ENCODE measurements around the gene SEMA5A. TPM values are rescaled to one million over a fixed set of nuclear protein-coding genes. Genes with fewer than 3 reads are reported as not detected.

SEMA5A gene, protein sequence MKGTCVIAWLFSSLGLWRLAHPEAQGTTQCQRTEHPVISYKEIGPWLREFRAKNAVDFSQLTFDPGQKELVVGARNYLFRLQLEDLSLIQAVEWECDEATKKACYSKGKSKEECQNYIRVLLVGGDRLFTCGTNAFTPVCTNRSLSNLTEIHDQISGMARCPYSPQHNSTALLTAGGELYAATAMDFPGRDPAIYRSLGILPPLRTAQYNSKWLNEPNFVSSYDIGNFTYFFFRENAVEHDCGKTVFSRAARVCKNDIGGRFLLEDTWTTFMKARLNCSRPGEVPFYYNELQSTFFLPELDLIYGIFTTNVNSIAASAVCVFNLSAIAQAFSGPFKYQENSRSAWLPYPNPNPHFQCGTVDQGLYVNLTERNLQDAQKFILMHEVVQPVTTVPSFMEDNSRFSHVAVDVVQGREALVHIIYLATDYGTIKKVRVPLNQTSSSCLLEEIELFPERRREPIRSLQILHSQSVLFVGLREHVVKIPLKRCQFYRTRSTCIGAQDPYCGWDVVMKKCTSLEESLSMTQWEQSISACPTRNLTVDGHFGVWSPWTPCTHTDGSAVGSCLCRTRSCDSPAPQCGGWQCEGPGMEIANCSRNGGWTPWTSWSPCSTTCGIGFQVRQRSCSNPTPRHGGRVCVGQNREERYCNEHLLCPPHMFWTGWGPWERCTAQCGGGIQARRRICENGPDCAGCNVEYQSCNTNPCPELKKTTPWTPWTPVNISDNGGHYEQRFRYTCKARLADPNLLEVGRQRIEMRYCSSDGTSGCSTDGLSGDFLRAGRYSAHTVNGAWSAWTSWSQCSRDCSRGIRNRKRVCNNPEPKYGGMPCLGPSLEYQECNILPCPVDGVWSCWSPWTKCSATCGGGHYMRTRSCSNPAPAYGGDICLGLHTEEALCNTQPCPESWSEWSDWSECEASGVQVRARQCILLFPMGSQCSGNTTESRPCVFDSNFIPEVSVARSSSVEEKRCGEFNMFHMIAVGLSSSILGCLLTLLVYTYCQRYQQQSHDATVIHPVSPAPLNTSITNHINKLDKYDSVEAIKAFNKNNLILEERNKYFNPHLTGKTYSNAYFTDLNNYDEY
- 100 to 1,000 TPM in 1 of 4 donors, 1 to 10 TPM in 3; 2.4 to 129 (median 10.0) TPM for total RNA-seq

DNA sequence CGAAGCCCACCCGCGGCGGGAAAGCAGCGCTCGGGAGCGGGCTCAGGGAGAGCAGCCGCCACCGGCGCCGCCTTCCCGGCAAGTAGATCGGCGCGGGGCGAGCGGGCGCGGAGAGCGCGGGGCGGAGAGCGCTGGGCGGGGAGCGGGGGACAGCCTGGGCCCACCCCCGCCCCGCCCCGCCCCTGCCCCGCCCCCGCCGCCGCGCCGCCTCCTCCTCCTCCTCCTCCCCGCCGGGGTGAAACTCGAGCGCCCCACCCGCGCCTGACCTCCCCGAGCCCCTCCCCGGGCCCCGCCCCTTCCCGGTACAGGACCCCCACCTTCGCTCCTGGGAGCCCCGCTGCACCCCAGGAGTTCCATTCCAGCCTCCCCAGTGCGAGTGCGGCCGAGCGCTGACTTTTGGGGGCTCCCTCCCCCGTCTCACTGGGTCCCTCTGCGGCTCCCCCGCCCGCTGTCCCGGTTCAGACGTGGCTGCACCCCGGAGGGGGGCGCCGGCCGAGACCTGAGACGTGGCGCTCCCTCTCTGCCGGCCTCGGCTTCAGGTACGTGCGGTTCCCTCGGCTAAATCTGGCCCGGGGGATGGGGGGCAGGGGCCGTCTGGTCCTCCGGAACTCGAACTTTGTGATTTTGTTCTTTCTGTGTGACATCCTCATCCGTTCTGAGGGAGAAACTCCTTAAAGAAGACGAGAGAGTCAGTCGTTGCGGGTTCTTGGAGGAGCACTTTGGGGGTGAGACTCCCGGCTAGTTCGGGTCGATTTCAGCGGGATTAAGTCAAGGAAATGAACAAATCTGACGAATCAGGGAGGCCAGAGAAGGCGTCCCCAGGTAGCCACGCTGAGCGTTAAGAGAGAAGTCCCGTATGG lies at the start of gene SEMA5A:
SEMA5A (minus strand) TSS at position 84 of the 860 bp plus-strand sequence. CDS start 166,129 bp downstream, outside the sequence.
- intact Hi-C loops (cut with DNase I; ENCODE audit: low total_unique reads) = no loop called here
- Histone ChIP-seq H3K27ac (peak within 1 kb of the TSS; percentile 91 to 94), H3K4me3 (peak within 1 kb of the TSS; percentile 73 to 75), H3K9me3 (no peaks in the 10 kb centered on the region), H3K4me1 (peaks cover 0 to 10% of the 10 kb centered on the region in 2 donors), H3K36me3 (no peaks in the 10 kb centered on the region), H3K27me3 (no peaks in the 10 kb centered on the region)
- DNase-seq = peak; percentile 73 to 75
- TF ChIP-seq POLR2A (IDR thresholded peaks at IDR 0.05) (peak in 1 of 2 donors; percentile 71), CTCF (IDR thresholded peaks at IDR 0.05) (peak in 1 of 4 experiments; percentile 24)

DNA sequence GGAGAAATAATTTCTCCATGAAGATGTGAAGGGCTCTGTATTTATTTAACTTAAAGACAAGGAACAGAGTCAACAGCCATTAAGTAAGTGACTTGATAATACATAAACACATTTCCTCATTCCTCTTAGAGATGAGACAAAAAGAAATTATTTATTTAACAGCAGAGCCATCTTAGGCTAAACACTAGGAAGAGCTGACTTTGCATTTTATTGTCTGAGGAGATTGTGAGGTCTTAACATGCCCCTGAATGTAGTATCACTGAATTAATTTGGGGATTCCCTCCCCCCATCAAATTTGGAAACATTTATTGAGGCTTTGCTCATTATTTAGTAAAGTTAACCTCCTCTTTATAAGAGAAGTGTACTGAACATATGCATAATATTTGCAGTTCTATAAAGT lies 49.0 kb upstream of the SEMA5A start:
- H3K36me3 ChIP-seq = no peaks in the 10 kb centered on the region
- H3K27me3 ChIP-seq = no peaks in the 10 kb centered on the region
- TF ChIP-seq POLR2A (IDR thresholded peaks at IDR 0.05) = no peak
- TF ChIP-seq CTCF (IDR thresholded peaks at IDR 0.05) = no peak
- no peaks in the 10 kb centered on the region for H3K9me3 ChIP-seq
- no peak overlapping the region for H3K4me3 ChIP-seq
- intact Hi-C loops (cut with DNase I; ENCODE audit: low total_unique reads) = no loop called here
- H3K4me1 ChIP-seq = no peaks in the 10 kb centered on the region
- H3K27ac ChIP-seq = no peak overlapping the region
- DNase-seq = no peak

DNA sequence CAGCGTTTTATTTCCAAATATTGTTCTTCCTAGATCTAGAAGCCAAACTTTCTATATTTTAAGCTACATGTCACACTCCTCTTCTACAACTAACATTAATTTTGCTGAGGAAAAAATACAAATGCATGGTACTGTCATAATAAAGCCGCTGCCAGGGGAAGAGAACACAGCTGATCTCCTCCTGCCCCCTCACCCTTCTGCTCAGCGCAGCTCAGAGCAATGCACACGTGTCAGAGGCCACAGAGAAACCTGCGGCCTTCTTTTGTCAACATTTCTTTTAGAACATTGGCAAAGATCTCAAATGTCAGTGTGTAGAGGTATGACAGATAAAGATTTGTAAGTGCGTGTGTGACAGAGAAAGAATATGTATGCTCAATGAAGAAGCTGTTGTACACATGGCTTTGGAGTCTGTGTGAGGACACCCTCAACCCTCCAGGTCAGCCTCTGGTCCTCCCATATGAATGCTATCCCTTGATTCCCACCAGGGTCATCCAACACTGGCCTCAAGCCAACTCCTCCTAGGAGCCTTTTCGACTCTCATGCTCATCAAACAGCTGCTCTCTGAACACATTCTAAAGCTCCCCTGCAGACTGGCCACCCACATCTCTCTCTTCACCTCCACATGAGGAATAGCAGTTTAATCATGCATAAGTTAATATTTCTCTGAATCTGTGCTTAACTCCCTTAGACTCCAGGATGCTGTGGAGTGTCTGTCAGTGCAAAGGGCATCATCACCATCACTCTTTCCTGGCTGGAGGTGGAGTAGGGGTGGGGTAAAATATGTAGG lies 43.4 kb upstream of the SEMA5A start:
- intact Hi-C loops (cut with DNase I; ENCODE audit: low total_unique reads) = no loop called here
- DNase-seq = no peak
- no peak overlapping the region for H3K4me3 ChIP-seq
- H3K9me3 ChIP-seq = no peaks in the 10 kb centered on the region
- no peak for TF ChIP-seq CTCF (IDR thresholded peaks at IDR 0.05)
- TF ChIP-seq POLR2A (IDR thresholded peaks at IDR 0.05) = no peak
- no peaks in the 10 kb centered on the region for H3K4me1 ChIP-seq
- H3K36me3 ChIP-seq = no peaks in the 10 kb centered on the region
- no peaks in the 10 kb centered on the region for H3K27me3 ChIP-seq
- no peak overlapping the region for H3K27ac ChIP-seq

- intact Hi-C loops (cut with DNase I; ENCODE audit: low total_unique reads) = no loop called here
- Histone ChIP-seq H3K4me3 (no peak overlapping the region), H3K9me3 (no peaks in the 10 kb centered on the region), H3K27me3 (no peaks in the 10 kb centered on the region), H3K27ac (no peak overlapping the region), H3K4me1 (no peaks in the 10 kb centered on the region), H3K36me3 (no peaks in the 10 kb centered on the region)
- no peak for DNase-seq
- no peak for TF ChIP-seq CTCF (IDR thresholded peaks at IDR 0.05)
- TF ChIP-seq POLR2A (IDR thresholded peaks at IDR 0.05) = no peak
These were observed 42.4 kb upstream of the SEMA5A start for GRCh38 chr5:9588254-9588653.

Data from uterus (tissue), 4 donors.